Measurements from ENCODE around the gene TCAIM.

TCAIM gene

GRCh38 chr3:44338010-44338827 is at the start of gene TCAIM:
Gene TCAIM (plus strand): TSS chr3:44338766. CDS start chr3:44354783, 16,017 bp downstream.
- no peaks in the 10 kb centered on the region for H3K9me3 ChIP-seq (ENCODE audit: low read depth, low read length)
- DNase-seq (ENCODE audit: low read depth, low spot score) = peak; percentile 52
- H3K36me3 ChIP-seq (ENCODE audit: insufficient read depth, low read length) = no peaks in the 10 kb centered on the region
- peak within 1 kb of the TSS; percentile 86 for H3K9ac ChIP-seq (ENCODE audit: insufficient read length)
- TF ChIP-seq FOXP2 (optimal IDR thresholded peaks at IDR 0.05; ENCODE audit: control extremely low read depth, extremely low read length, insufficient read depth) = no peak
- TF ChIP-seq POLR2AphosphoS5 (IDR thresholded peaks at IDR 0.05; ENCODE audit: borderline replicate concordance, low read depth, low read length) = peak; percentile 85
- peak within 1 kb of the TSS; percentile 91 for H3K27ac ChIP-seq
- H3K4me3 ChIP-seq = peak within 1 kb of the TSS; percentile 85

- Histone ChIP-seq H3K9me3 (ENCODE audit: low read depth, low read length) (no peaks in the 10 kb centered on the region), H3K9ac (ENCODE audit: insufficient read length) (no peak overlapping the region), H3K4me3 (no peak overlapping the region), H3K27ac (no peak overlapping the region), H3K36me3 (ENCODE audit: insufficient read depth, low read length) (no peaks in the 10 kb centered on the region)
- TF ChIP-seq EZH2 (IDR thresholded peaks at IDR 0.05) (no peak), FOXP2 (optimal IDR thresholded peaks at IDR 0.05; ENCODE audit: control extremely low read depth, extremely low read length, insufficient read depth) (no peak), POLR2AphosphoS5 (IDR thresholded peaks at IDR 0.05; ENCODE audit: borderline replicate concordance, low read depth, low read length) (no peak)
- no peak for DNase-seq (ENCODE audit: low read depth, low spot score)
Measured at GRCh38 chr3:44289882-44290462, 48.6 kb upstream of the TCAIM start.

- Histone ChIP-seq H3K4me3 (no peak overlapping the region), H3K9ac (ENCODE audit: insufficient read length) (no peak overlapping the region), H3K36me3 (ENCODE audit: insufficient read depth, low read length) (no peaks in the 10 kb centered on the region), H3K9me3 (ENCODE audit: low read depth, low read length) (no peaks in the 10 kb centered on the region), H3K27ac (no peak overlapping the region)
- no peak for TF ChIP-seq FOXP2 (optimal IDR thresholded peaks at IDR 0.05; ENCODE audit: control extremely low read depth, extremely low read length, insufficient read depth)
- no peak for TF ChIP-seq EZH2 (IDR thresholded peaks at IDR 0.05)
- no peak for TF ChIP-seq POLR2AphosphoS5 (IDR thresholded peaks at IDR 0.05; ENCODE audit: borderline replicate concordance, low read depth, low read length)
- no peak for DNase-seq (ENCODE audit: low read depth, low spot score)
Measured at GRCh38 chr3:44292276-44292675, 46.3 kb upstream of the TCAIM start.

GRCh38 chr3:44292947-44293346 is 45.6 kb upstream of the TCAIM start:
- TF ChIP-seq POLR2AphosphoS5 (IDR thresholded peaks at IDR 0.05; ENCODE audit: borderline replicate concordance, low read depth, low read length) = no peak
- TF ChIP-seq EZH2 (IDR thresholded peaks at IDR 0.05) = no peak
- no peak for TF ChIP-seq FOXP2 (optimal IDR thresholded peaks at IDR 0.05; ENCODE audit: control extremely low read depth, extremely low read length, insufficient read depth)
- H3K9me3 ChIP-seq (ENCODE audit: low read depth, low read length) = no peaks in the 10 kb centered on the region
- no peaks in the 10 kb centered on the region for H3K36me3 ChIP-seq (ENCODE audit: insufficient read depth, low read length)
- H3K27ac ChIP-seq = no peak overlapping the region
- no peak overlapping the region for H3K9ac ChIP-seq (ENCODE audit: insufficient read length)
- no peak for DNase-seq (ENCODE audit: low read depth, low spot score)
- no peak overlapping the region for H3K4me3 ChIP-seq

- H3K9me3 ChIP-seq (ENCODE audit: low read depth, low read length) = no peaks in the 10 kb centered on the region
- no peak for TF ChIP-seq EZH2 (IDR thresholded peaks at IDR 0.05)
- TF ChIP-seq FOXP2 (optimal IDR thresholded peaks at IDR 0.05; ENCODE audit: control extremely low read depth, extremely low read length, insufficient read depth) = no peak
- no peak for TF ChIP-seq POLR2AphosphoS5 (IDR thresholded peaks at IDR 0.05; ENCODE audit: borderline replicate concordance, low read depth, low read length)
- H3K4me3 ChIP-seq = no peak overlapping the region
- DNase-seq (ENCODE audit: low read depth, low spot score) = no peak
- no peak overlapping the region for H3K27ac ChIP-seq
- H3K36me3 ChIP-seq (ENCODE audit: insufficient read depth, low read length) = no peaks in the 10 kb centered on the region
- no peak overlapping the region for H3K9ac ChIP-seq (ENCODE audit: insufficient read length)
Measured at GRCh38 chr3:44297255-44297654, 41.3 kb upstream of the TCAIM start.

- no peaks in the 10 kb centered on the region for H3K36me3 ChIP-seq (ENCODE audit: insufficient read depth, low read length)
- H3K9me3 ChIP-seq (ENCODE audit: low read depth, low read length) = no peaks in the 10 kb centered on the region
- TF ChIP-seq FOXP2 (optimal IDR thresholded peaks at IDR 0.05; ENCODE audit: control extremely low read depth, extremely low read length, insufficient read depth) (no peak), EZH2 (IDR thresholded peaks at IDR 0.05) (no peak), POLR2AphosphoS5 (IDR thresholded peaks at IDR 0.05; ENCODE audit: borderline replicate concordance, low read depth, low read length) (no peak)
- no peak overlapping the region for H3K4me3 ChIP-seq
- no peak overlapping the region for H3K9ac ChIP-seq (ENCODE audit: insufficient read length)
- no peak for DNase-seq (ENCODE audit: low read depth, low spot score)
- H3K27ac ChIP-seq = no peak overlapping the region
Measured at GRCh38 chr3:44301746-44302145, 36.8 kb upstream of the TCAIM start.

- no peak overlapping the region for H3K27ac ChIP-seq
- H3K36me3 ChIP-seq (ENCODE audit: insufficient read depth, low read length) = no peaks in the 10 kb centered on the region
- no peak overlapping the region for H3K9ac ChIP-seq (ENCODE audit: insufficient read length)
- no peak overlapping the region for H3K4me3 ChIP-seq
- no peak for DNase-seq (ENCODE audit: low read depth, low spot score)
- no peak for TF ChIP-seq EZH2 (IDR thresholded peaks at IDR 0.05)
- H3K9me3 ChIP-seq (ENCODE audit: low read depth, low read length) = no peaks in the 10 kb centered on the region
Measured at GRCh38 chr3:44309500-44309899, 29.1 kb upstream of the TCAIM start.

- Histone ChIP-seq H3K9me3 (ENCODE audit: low read depth, low read length) (no peaks in the 10 kb centered on the region), H3K36me3 (ENCODE audit: insufficient read depth, low read length) (no peaks in the 10 kb centered on the region), H3K4me3 (no peak overlapping the region), H3K9ac (ENCODE audit: insufficient read length) (no peak overlapping the region), H3K27ac (no peak overlapping the region)
- TF ChIP-seq EZH2 (IDR thresholded peaks at IDR 0.05) (no peak), POLR2AphosphoS5 (IDR thresholded peaks at IDR 0.05; ENCODE audit: borderline replicate concordance, low read depth, low read length) (no peak), FOXP2 (optimal IDR thresholded peaks at IDR 0.05; ENCODE audit: control extremely low read depth, extremely low read length, insufficient read depth) (no peak)
- no peak for DNase-seq (ENCODE audit: low read depth, low spot score)
Measured at GRCh38 chr3:44318891-44319311, 19.7 kb upstream of the TCAIM start.
